Cortex of kidney (tissue), 1 donor: ENCODE data around the gene MBD5.
"Not testable (repeated sequence)": the region's sequence is repeated elsewhere in the genome, so short reads cannot be mapped to it uniquely, and the experiment has no call there.

Experiments
- DNase-seq: peaks from one replicate; lab custom pipeline; 2025; lab: John Stamatoyannopoulos, UW

The MBD5 gene

GRCh38 chr2:148021059-148021861 is at the start of gene MBD5:
Gene MBD5 (plus strand): TSS chr2:148021091.
- no peak for DNase-seq

- no peak for DNase-seq
Measured at GRCh38 chr2:147976102-147976501, 44.8 kb upstream of the MBD5 start.

- DNase-seq, result no peak
Measured at GRCh38 chr2:147977679-147978078, 43.2 kb upstream of the MBD5 start.

GRCh38 chr2:147980940-147981528 is 39.9 kb upstream of the MBD5 start:
- DNase-seq, result no peak

GRCh38 chr2:147989102-147989501 is 31.8 kb upstream of the MBD5 start:
- no peak for DNase-seq

- DNase-seq, result no peak
Measured at GRCh38 chr2:147989809-147990403, 31.0 kb upstream of the MBD5 start.

GRCh38 chr2:147994965-147995364 is 25.9 kb upstream of the MBD5 start:
- not testable (repeated sequence) for DNase-seq

GRCh38 chr2:147996828-147997227 is 24.1 kb upstream of the MBD5 start:
- DNase-seq, result no peak

GRCh38 chr2:147998203-147998602 is 22.7 kb upstream of the MBD5 start:
- no peak for DNase-seq

- no peak for DNase-seq
Measured at GRCh38 chr2:147999126-147999525, 21.8 kb upstream of the MBD5 start.

GRCh38 chr2:148000095-148000494 is 20.8 kb upstream of the MBD5 start:
- no peak for DNase-seq

GRCh38 chr2:148002420-148002819 is 18.5 kb upstream of the MBD5 start:
- not testable (repeated sequence) for DNase-seq

GRCh38 chr2:148006249-148007007 is 14.5 kb upstream of the MBD5 start:
- no peak for DNase-seq

- no peak for DNase-seq
Measured at GRCh38 chr2:148007219-148007900, 13.5 kb upstream of the MBD5 start.

GRCh38 chr2:148008411-148008810 is 12.5 kb upstream of the MBD5 start:
- DNase-seq, result not testable (repeated sequence)

GRCh38 chr2:148013876-148014275 is 7.0 kb upstream of the MBD5 start:
- DNase-seq, result no peak

- no peak for DNase-seq
Measured at GRCh38 chr2:148014616-148015015, 6.3 kb upstream of the MBD5 start.

GRCh38 chr2:148020111-148021058 is 506 bp upstream of the MBD5 start, which contains the start of gene ORC4:
Gene ORC4 (minus strand): TSS chr2:148020737. CDS start chr2:147975958, 44,779 bp downstream.
- DNase-seq, result no peak

GRCh38 chr2:148021886-148022285 is 995 bp downstream of the MBD5 start:
- DNase-seq, result no peak

GRCh38 chr2:148022351-148022750 is 1.5 kb downstream of the MBD5 start:
- DNase-seq, result no peak

- no peak for DNase-seq
Measured at GRCh38 chr2:148022882-148023281, 2.0 kb downstream of the MBD5 start.
